ENCODE measurements around the gene CDK14. TPM values are rescaled to one million over a fixed set of nuclear protein-coding genes. Genes with fewer than 3 reads are reported as not detected.

Gene CDK14
- total RNA-seq, 6 donors from 2014 or later, result 21.7 to 53.4 (median 37.1) TPM

GRCh38 chr7:90715067-90715466 lies 118.9 kb downstream of the CDK14 start:
- no peaks in the 10 kb centered on the region for H3K9me3 ChIP-seq
- H3K36me3 ChIP-seq, result no peaks in the 10 kb centered on the region
- no peak overlapping the region for H3K27ac ChIP-seq
- H3K4me1 ChIP-seq, result peaks cover 6 to 17% (median 13%) of the 10 kb centered on the region in 4 donors
- H3K27me3 ChIP-seq, result no peaks in the 10 kb centered on the region
- no peak overlapping the region for H3K4me3 ChIP-seq
- 81 to 89% methylated on average over 2 of the region's 2 CpGs for WGBS, 2 donors
- no peak for TF ChIP-seq EP300 (IDR thresholded peaks at IDR 0.05)
- no peak for TF ChIP-seq POLR2A (IDR thresholded peaks at IDR 0.05)
- TF ChIP-seq CTCF (IDR thresholded peaks at IDR 0.05), result no peak
- no peak for TF ChIP-seq POLR2AphosphoS5 (IDR thresholded peaks at IDR 0.05)
- no peak for DNase-seq
- ATAC-seq (ENCODE audit: low FRiP score in 2 of 2), result no peak

- H3K27me3 ChIP-seq, result no peaks in the 10 kb centered on the region
- peaks cover 7 to 16% (median 13%) of the 10 kb centered on the region in 4 donors for H3K4me1 ChIP-seq
- no peak for ATAC-seq (ENCODE audit: low FRiP score in 2 of 2)
- H3K9me3 ChIP-seq, result no peaks in the 10 kb centered on the region
- TF ChIP-seq EP300 (IDR thresholded peaks at IDR 0.05) (no peak), POLR2AphosphoS5 (IDR thresholded peaks at IDR 0.05) (no peak), POLR2A (IDR thresholded peaks at IDR 0.05) (no peak), CTCF (IDR thresholded peaks at IDR 0.05) (no peak)
- no peak for DNase-seq
- no peaks in the 10 kb centered on the region for H3K36me3 ChIP-seq
- 41 to 52% methylated on average over 5 of the region's 5 CpGs for WGBS, 2 donors
- no peak overlapping the region for H3K4me3 ChIP-seq
- H3K27ac ChIP-seq, result no peak overlapping the region
These were observed 121.4 kb downstream of the CDK14 start for GRCh38 chr7:90717296-90718060.

GRCh38 chr7:90719155-90719554 lies 123.0 kb downstream of the CDK14 start:
- H3K4me1 ChIP-seq, result peaks cover 7 to 16% (median 13%) of the 10 kb centered on the region in 4 donors
- H3K4me3 ChIP-seq, result no peak overlapping the region
- ATAC-seq (ENCODE audit: low FRiP score in 2 of 2) (no peak), DNase-seq (no peak)
- no peaks in the 10 kb centered on the region for H3K36me3 ChIP-seq
- no peaks in the 10 kb centered on the region for H3K9me3 ChIP-seq
- H3K27ac ChIP-seq, result no peak overlapping the region
- no peaks in the 10 kb centered on the region for H3K27me3 ChIP-seq
- TF ChIP-seq CTCF (IDR thresholded peaks at IDR 0.05), result no peak
- WGBS, 2 donors, result 91 to 97% methylated on average over 3 of the region's 3 CpGs

GRCh38 chr7:90720984-90721760 lies 125.1 kb downstream of the CDK14 start:
- ATAC-seq (ENCODE audit: low FRiP score in 2 of 2), result peak in 1 of 2 donors; percentile 60
- Histone ChIP-seq H3K4me3 (no peak overlapping the region), H3K27me3 (no peaks in the 10 kb centered on the region), H3K9me3 (no peaks in the 10 kb centered on the region), H3K36me3 (no peaks in the 10 kb centered on the region), H3K4me1 (peaks cover 7 to 18% (median 14%) of the 10 kb centered on the region in 4 donors), H3K27ac (peak overlapping the region in 2 of 4 donors; percentile 8 to 18)
- DNase-seq, result no peak
- WGBS, 2 donors, result 40 to 65% methylated on average over 4 of the region's 4 CpGs
- TF ChIP-seq POLR2AphosphoS5 (IDR thresholded peaks at IDR 0.05) (no peak), CTCF (IDR thresholded peaks at IDR 0.05) (no peak), POLR2A (IDR thresholded peaks at IDR 0.05) (no peak), EP300 (IDR thresholded peaks at IDR 0.05) (no peak)

Measured in upper lobe of left lung (tissue), 6 donors.